Measurements from ENCODE around the gene HNF4A. TPM values are rescaled to one million over a fixed set of nuclear protein-coding genes. Genes with fewer than 3 reads are reported as not detected.

The HNF4A gene
- total RNA-seq, 4 donors from 2014 or later = 173 to 471 (median 252) TPM

DNA sequence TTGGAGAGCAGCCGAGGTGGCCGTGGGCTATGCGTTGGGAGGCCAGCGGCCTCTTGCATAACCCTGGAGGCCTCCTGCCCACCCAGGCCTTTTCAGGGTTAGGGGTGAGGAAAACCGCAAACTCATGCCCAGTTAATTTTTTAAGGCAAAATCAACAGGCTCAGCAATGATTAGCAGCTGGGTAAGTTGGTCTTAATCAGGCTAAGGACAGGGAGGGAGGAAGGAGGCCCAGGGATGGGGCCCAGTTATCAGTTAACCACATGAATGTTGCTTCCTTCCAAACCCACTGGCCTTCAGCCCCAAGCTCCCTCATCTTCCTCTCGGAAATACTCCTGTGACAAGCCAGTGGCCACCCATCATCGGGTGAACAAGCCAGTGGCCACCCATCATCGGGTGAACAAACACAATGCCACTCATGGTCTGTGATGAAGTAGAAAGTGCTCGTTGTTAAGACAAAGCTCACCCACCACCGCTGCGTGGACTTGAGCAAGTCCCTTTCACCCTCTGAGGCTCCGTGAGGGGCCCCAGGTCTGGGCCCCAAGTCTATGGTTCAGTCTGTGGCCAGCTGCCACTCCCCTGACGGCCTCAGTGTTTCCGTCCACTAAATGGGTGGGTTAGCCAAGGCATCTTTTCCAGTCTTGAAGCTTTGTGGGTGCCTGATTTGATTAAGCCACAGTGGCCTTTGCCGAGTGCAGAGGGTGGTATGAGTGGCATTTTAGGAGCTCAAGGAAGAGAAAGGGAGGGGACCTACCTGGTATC, 39.4 kb downstream of the HNF4A start:
- 77% methylated on average over 13 of the region's 15 CpGs; no CpG with 5 or more reads in 1 of the 2 donors for WGBS, 2 donors (ENCODE audit: low coverage in 1 of 2)
- no peak for DNase-seq
- Histone ChIP-seq H3K27ac (peak overlapping the region in 1 of 4 donors; percentile 12), H3K9me3 (no peaks in the 10 kb centered on the region), H3K27me3 (no peaks in the 10 kb centered on the region), H3K4me3 (no peak overlapping the region), H3K36me3 (no peaks in the 10 kb centered on the region), H3K4me1 (peaks cover 0 to 41% (median 14%) of the 10 kb centered on the region in 4 donors)
- in situ Hi-C loops (cut with MboI; ENCODE audit: low pct_ligation_motif_present in 1 of 4, low pct_unique_long_range_greater_than_20kb in 1 of 4, low sequenced_read_pairs in 3 of 4) = loop anchor here in 2 of 4 donors (25.0 kb wide), 1 partner anchor 217 kb away; no protein-coding TSS in a partner anchor
- TF ChIP-seq CTCF (IDR thresholded peaks at IDR 0.05) = no peak
- TF ChIP-seq POLR2AphosphoS5 (IDR thresholded peaks at IDR 0.05) = no peak
- no peak for TF ChIP-seq EP300 (IDR thresholded peaks at IDR 0.05; ENCODE audit: low read depth)
- no peak for TF ChIP-seq POLR2A (IDR thresholded peaks at IDR 0.05)
- intact Hi-C loops (cut with DNase I; ENCODE audit: low total_unique reads) = no loop called here

GRCh38 chr20:44395461-44396340, 40.2 kb downstream of the HNF4A start:
- intact Hi-C loops (cut with DNase I; ENCODE audit: low total_unique reads) (no loop called here), in situ Hi-C loops (cut with MboI; ENCODE audit: low pct_ligation_motif_present in 1 of 4, low pct_unique_long_range_greater_than_20kb in 1 of 4, low sequenced_read_pairs in 3 of 4) (loop anchor here in 2 of 4 donors (25.0 kb wide), 1 partner anchor 217 kb away; no protein-coding TSS in a partner anchor)
- Histone ChIP-seq H3K4me1 (peaks cover 0 to 46% (median 20%) of the 10 kb centered on the region in 4 donors), H3K4me3 (no peak overlapping the region), H3K9me3 (no peaks in the 10 kb centered on the region), H3K36me3 (no peaks in the 10 kb centered on the region), H3K27me3 (no peaks in the 10 kb centered on the region), H3K27ac (peak overlapping the region in 1 of 4 donors; percentile 12)
- WGBS, 2 donors (ENCODE audit: low coverage in 1 of 2) = 56% methylated on average over 11 of the region's 11 CpGs; no CpG with 5 or more reads in 1 of the 2 donors
- TF ChIP-seq CTCF (IDR thresholded peaks at IDR 0.05) (no peak), EP300 (IDR thresholded peaks at IDR 0.05; ENCODE audit: low read depth) (no peak), POLR2A (IDR thresholded peaks at IDR 0.05) (no peak), POLR2AphosphoS5 (IDR thresholded peaks at IDR 0.05) (no peak)
- no peak for DNase-seq

DNA sequence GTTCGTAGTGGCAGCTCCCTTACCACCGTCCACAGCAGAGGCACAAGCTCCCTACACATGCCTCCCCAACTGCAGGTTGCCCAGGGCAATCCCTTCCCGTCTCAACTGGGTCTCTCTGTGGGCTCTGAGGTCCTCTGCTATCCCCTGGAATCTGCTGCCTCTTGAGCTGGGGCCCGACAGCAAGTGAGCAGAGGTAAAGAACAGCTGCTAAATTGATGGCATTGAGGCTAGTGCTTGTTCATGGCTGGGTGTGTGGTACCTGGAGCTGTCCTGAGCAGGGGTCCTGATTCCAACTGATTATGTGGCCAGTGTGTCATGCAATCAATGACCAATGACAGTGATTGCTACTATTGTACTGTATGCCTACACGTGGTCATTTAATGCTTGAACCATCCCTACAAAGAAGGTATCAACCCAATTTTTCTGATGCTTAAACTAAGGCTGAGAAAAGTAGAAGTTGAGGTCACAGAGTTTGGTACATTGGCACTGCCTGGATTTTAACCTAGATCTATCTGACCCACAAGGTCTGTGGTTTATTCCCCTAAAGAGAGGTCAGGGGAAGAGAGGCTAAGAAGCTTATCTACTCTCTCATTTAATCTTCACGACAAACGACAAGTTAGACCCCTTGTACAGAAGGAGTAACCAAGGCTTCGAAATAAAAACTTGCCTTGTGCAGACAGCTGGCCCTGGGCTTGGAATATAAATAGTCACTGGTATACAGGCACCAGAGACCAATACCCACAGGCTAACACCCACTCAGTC, 41.1 kb downstream of the HNF4A start:
- intact Hi-C loops (cut with DNase I; ENCODE audit: low total_unique reads) = no loop called here
- Histone ChIP-seq H3K36me3 (no peaks in the 10 kb centered on the region), H3K27me3 (no peaks in the 10 kb centered on the region), H3K4me3 (no peak overlapping the region), H3K4me1 (peaks cover 0 to 47% (median 20%) of the 10 kb centered on the region in 4 donors), H3K9me3 (no peaks in the 10 kb centered on the region), H3K27ac (peak overlapping the region in 3 of 4 donors; percentile 10 to 13 (median 12))
- TF ChIP-seq CTCF (IDR thresholded peaks at IDR 0.05) (no peak), EP300 (IDR thresholded peaks at IDR 0.05; ENCODE audit: low read depth) (no peak), POLR2AphosphoS5 (IDR thresholded peaks at IDR 0.05) (no peak), POLR2A (IDR thresholded peaks at IDR 0.05) (no peak)
- in situ Hi-C loops (cut with MboI; ENCODE audit: low pct_ligation_motif_present in 1 of 4, low pct_unique_long_range_greater_than_20kb in 1 of 4, low sequenced_read_pairs in 3 of 4) = loop anchor here in 2 of 4 donors (25.0 kb wide), 1 partner anchor 216 kb away; no protein-coding TSS in a partner anchor
- no peak for DNase-seq
- 53 to 56% methylated on average over 3 to 8 of the region's 8 CpGs for WGBS, 2 donors (ENCODE audit: low coverage in 1 of 2)
